H9 (cell line): Measurements from ENCODE around the gene BBS4. TPM values are rescaled to one million over a fixed set of nuclear protein-coding genes. Genes with fewer than 3 reads are reported as not detected.
A peak's percentile ranks its signal among the peaks of the same experiment; 100 is the strongest.

Source experiments
- DNase-seq: peaks from one replicate; pipeline ENCODE4 v3.0.0-alpha.2; 2017
- H2AFZ ChIP-seq: one replicate; pipeline ENCODE4 v1.6.1; 2013; ENCODE audit warnings: mild to moderate bottlenecking, low read length, control low read depth, moderate library complexity
- H2AK5ac ChIP-seq: 2 replicates; pipeline ENCODE4 v1.6.1; 2013; ENCODE audit warnings: low read length, control low read depth, mixed read lengths; ENCODE audit not compliant: insufficient read length
- H2BK120ac ChIP-seq: one replicate; pipeline ENCODE4 v1.6.1; 2013; ENCODE audit warnings: low read depth, mild to moderate bottlenecking, low read length, control low read depth, inconsistent platforms; ENCODE audit not compliant: poor library complexity, severe bottlenecking
- H2BK12ac ChIP-seq: 2 replicates; pipeline ENCODE4 v1.6.1; 2013; ENCODE audit warnings: low read length, control low read depth, mixed read lengths, low read depth; ENCODE audit not compliant: insufficient read length
- H2BK15ac ChIP-seq: 2 replicates; pipeline ENCODE4 v1.6.1; 2013; ENCODE audit warnings: low read depth, low read length, control low read depth
- H2BK20ac ChIP-seq: one replicate; pipeline ENCODE4 v1.6.1; 2013; ENCODE audit warnings: low read depth, mild to moderate bottlenecking, low read length, control low read depth, inconsistent platforms; ENCODE audit not compliant: poor library complexity, severe bottlenecking
- H2BK5ac ChIP-seq: 2 replicates; pipeline ENCODE4 v1.6.1; 2013; ENCODE audit warnings: low read length, control low read depth, mixed read lengths; ENCODE audit not compliant: insufficient read length
- H3K14ac ChIP-seq: 2 replicates; pipeline ENCODE4 v1.6.1; 2013; ENCODE audit warnings: low read length, control low read depth; ENCODE audit not compliant: insufficient read depth
- H3K18ac ChIP-seq: 2 replicates; pipeline ENCODE4 v1.6.1; 2013; ENCODE audit warnings: low read depth, mild to moderate bottlenecking, mixed read lengths, low read length, control low read depth; ENCODE audit not compliant: insufficient read length
- H3K23ac ChIP-seq: 2 replicates; pipeline ENCODE4 v1.6.1; 2013; ENCODE audit warnings: low read length, control low read depth, mixed read lengths, low read depth; ENCODE audit not compliant: insufficient read length
- H3K23me2 ChIP-seq: 2 replicates; pipeline ENCODE4 v1.6.1; 2013; ENCODE audit warnings: low read depth, mild to moderate bottlenecking, mixed read lengths, low read length, control low read depth; ENCODE audit not compliant: insufficient read length, poor library complexity, severe bottlenecking
- H3K27ac ChIP-seq: 2 replicates; pipeline ENCODE4 v1.5.1; 2013; ENCODE audit warnings: low read length, control low read depth, mixed read lengths, low read depth; ENCODE audit not compliant: insufficient read length
- H3K27me3 ChIP-seq: 2 replicates; pipeline ENCODE4 v1.6.1; 2013; ENCODE audit warnings: low read length, control low read depth, inconsistent platforms; ENCODE audit not compliant: insufficient read depth
- H3K4ac ChIP-seq: 2 replicates; pipeline ENCODE4 v1.6.1; 2013; ENCODE audit warnings: low read depth, mild to moderate bottlenecking, control low read depth, inconsistent platforms, low read length, moderate library complexity
- H3K4me1 ChIP-seq: 2 replicates; pipeline ENCODE4 v1.6.1; 2013; ENCODE audit warnings: low read length, control low read depth, inconsistent platforms; ENCODE audit not compliant: insufficient read depth
- H3K4me2 ChIP-seq: 2 replicates; pipeline ENCODE4 v1.6.1; 2013; ENCODE audit warnings: low read length, control low read depth, mixed read lengths; ENCODE audit not compliant: insufficient read length, insufficient read depth
- H3K56ac ChIP-seq: 2 replicates; pipeline ENCODE4 v1.6.1; 2013; ENCODE audit warnings: low read depth, mild to moderate bottlenecking, mixed read lengths, low read length, control low read depth; ENCODE audit not compliant: insufficient read length
- H3K79me1 ChIP-seq: 2 replicates; pipeline ENCODE4 v1.6.1; 2013; ENCODE audit warnings: low read depth, mild to moderate bottlenecking, moderate library complexity, low read length, control low read depth, inconsistent platforms; ENCODE audit not compliant: insufficient read depth, poor library complexity, severe bottlenecking
- H3K79me2 ChIP-seq: 2 replicates; pipeline ENCODE4 v1.6.1; 2013; ENCODE audit warnings: low read length, control low read depth, inconsistent platforms; ENCODE audit not compliant: insufficient read depth
- H3K9ac ChIP-seq: 2 replicates; pipeline ENCODE4 v1.6.1; 2013; ENCODE audit warnings: low read length, control low read depth, mixed read lengths; ENCODE audit not compliant: insufficient read length; ENCODE audit errors: extremely low read depth
- H3K9me3 ChIP-seq: one replicate; pipeline ENCODE4 v1.6.1; 2013; ENCODE audit warnings: low read depth, low read length, inconsistent platforms; ENCODE audit not compliant: control insufficient read depth
- H3T11ph ChIP-seq: one replicate; pipeline ENCODE4 v1.6.1; 2013; ENCODE audit warnings: mild to moderate bottlenecking, low read length, control low read depth, inconsistent platforms
- H4K20me1 ChIP-seq: one replicate; pipeline ENCODE4 v1.6.1; 2013; ENCODE audit not compliant: control insufficient read depth, insufficient read length, insufficient read depth
- H4K5ac ChIP-seq: 2 replicates; pipeline ENCODE4 v1.6.1; 2013; ENCODE audit warnings: low read depth, mild to moderate bottlenecking, mixed read lengths, low read length, control low read depth; ENCODE audit not compliant: insufficient read length
- H4K8ac ChIP-seq: replicated peaks from 2 replicates; pipeline ENCODE4 v1.6.1; 2013; ENCODE audit warnings: low read length, control low read depth, mixed read lengths, low read depth; ENCODE audit not compliant: insufficient read length
- H4K91ac ChIP-seq: 2 replicates; pipeline ENCODE4 v1.6.1; 2013; ENCODE audit warnings: low read depth, mild to moderate bottlenecking, moderate library complexity, mixed read lengths, low read length, control low read depth; ENCODE audit not compliant: insufficient read length
- H3K27ac Mint-ChIP-seq, 3 experiments: 2 replicates in 2 of 3; 3 replicates in 1 of 3; pipeline ENCODE4 v1.8.0; 2020 to 2021; ENCODE audit warnings: mixed read lengths in 3 of 3, mild to moderate bottlenecking in 1 of 3, moderate library complexity in 1 of 3
- H3K27me3 Mint-ChIP-seq: 2 replicates; pipeline ENCODE4 v1.8.0; 2021; ENCODE audit warnings: low read depth, mild to moderate bottlenecking, moderate library complexity, mixed read lengths
- H3K36me3 Mint-ChIP-seq, 3 experiments: 2 replicates in 2 of 3; 3 replicates in 1 of 3; pipeline ENCODE4 v1.8.0; 2020 to 2021; ENCODE audit warnings: low read depth in 3 of 3, mixed read lengths in 3 of 3; ENCODE audit not compliant: insufficient read depth in 1 of 3
- H3K4me1 Mint-ChIP-seq, 2 experiments: 2 replicates each; pipeline ENCODE4 v1.8.0; 2020; ENCODE audit warnings: mixed read lengths in 2 of 2
- H3K4me3 Mint-ChIP-seq, 2 experiments: 2 replicates in 1 of 2; 3 replicates in 1 of 2; pipeline ENCODE4 v1.8.0; 2020 to 2021; ENCODE audit warnings: mild to moderate bottlenecking in 2 of 2, mixed read lengths in 2 of 2, moderate library complexity in 1 of 2
- H3K9me3 Mint-ChIP-seq, 2 experiments: 2 replicates in 1 of 2; 3 replicates in 1 of 2; pipeline ENCODE4 v1.8.0; 2020; ENCODE audit warnings: mild to moderate bottlenecking in 2 of 2, mixed read lengths in 2 of 2, moderate library complexity in 1 of 2
- WGBS: extraction: QIAGEN DNeasy Blood & Tissue Kit; methylation state at CpG from one replicate; pipeline ENCODE4 v1.1.7; 2013; ENCODE audit warnings: missing lambda C conversion rate, low lambda C conversion rate, mixed read lengths; ENCODE audit not compliant: insufficient read length; ENCODE audit errors: extremely low coverage; 5-methylcytosine and 5-hydroxymethylcytosine counted together
- total RNA-seq: library from RNA; stranded (reverse); gene quantifications from 2 replicates; pipeline ENCODE4 v1.2.1, GENCODE V29; 2021
- TF ChIP-seq, protein P1 (sequence below): fragments of 200-600 bp; sonication (generic); conservative IDR thresholded peaks from 3 replicates; pipeline ENCODE4 v1.8.0; 2021; ENCODE audit warnings: antibody characterized with exemption, mild to moderate bottlenecking

BBS4 gene
- total RNA-seq, 1 experiment from 2014 or later = 27.3 TPM

DNA sequence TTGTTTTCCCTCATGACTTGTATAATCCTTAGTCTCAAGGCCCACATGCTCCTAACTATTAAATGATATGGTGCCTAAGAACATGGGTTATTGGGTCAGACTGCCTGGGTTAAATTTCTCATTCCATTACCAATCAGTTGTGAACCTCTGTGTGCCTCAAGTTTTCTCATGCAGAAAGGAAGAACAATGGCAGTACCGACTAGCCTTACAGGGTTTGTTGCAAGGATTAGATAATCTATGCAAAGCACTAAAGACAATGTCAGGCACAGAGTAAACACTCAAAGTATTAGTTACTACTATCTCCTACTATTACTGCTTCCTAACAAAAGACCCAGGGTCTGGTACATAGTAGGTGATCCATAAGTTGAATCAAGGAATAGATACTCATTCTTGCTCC, 85.3 kb downstream of the BBS4 start:
- H3K4ac ChIP-seq = no peak overlapping the region
- no peak overlapping the region for H3K56ac ChIP-seq
- H2BK5ac ChIP-seq = no peak overlapping the region
- no peaks in the 10 kb centered on the region for H3K23me2 ChIP-seq
- no peak overlapping the region for H2BK12ac ChIP-seq
- no peak overlapping the region for H3K23ac ChIP-seq
- no peak for DNase-seq
- H4K20me1 ChIP-seq = no peaks in the 10 kb centered on the region
- Mint-ChIP-seq H3K9me3 (peaks cover 19 to 22% of the 10 kb centered on the region in 2 experiments), H3K36me3 (peaks cover 52 to 66% (median 55%) of the 10 kb centered on the region in 3 experiments), H3K4me3 (no peak overlapping the region), H3K27me3 (no peaks in the 10 kb centered on the region), H3K4me1 (peaks cover 10 to 11% of the 10 kb centered on the region in 2 experiments), H3K27ac (peak overlapping the region in 2 of 3 experiments; percentile 34 to 62; a peak in 3 of 7 replicates)
- H3K14ac ChIP-seq = no peak overlapping the region
- no peaks in the 10 kb centered on the region for H3K27me3 ChIP-seq
- H4K91ac ChIP-seq = no peak overlapping the region
- TF ChIP-seq, protein P1, sequence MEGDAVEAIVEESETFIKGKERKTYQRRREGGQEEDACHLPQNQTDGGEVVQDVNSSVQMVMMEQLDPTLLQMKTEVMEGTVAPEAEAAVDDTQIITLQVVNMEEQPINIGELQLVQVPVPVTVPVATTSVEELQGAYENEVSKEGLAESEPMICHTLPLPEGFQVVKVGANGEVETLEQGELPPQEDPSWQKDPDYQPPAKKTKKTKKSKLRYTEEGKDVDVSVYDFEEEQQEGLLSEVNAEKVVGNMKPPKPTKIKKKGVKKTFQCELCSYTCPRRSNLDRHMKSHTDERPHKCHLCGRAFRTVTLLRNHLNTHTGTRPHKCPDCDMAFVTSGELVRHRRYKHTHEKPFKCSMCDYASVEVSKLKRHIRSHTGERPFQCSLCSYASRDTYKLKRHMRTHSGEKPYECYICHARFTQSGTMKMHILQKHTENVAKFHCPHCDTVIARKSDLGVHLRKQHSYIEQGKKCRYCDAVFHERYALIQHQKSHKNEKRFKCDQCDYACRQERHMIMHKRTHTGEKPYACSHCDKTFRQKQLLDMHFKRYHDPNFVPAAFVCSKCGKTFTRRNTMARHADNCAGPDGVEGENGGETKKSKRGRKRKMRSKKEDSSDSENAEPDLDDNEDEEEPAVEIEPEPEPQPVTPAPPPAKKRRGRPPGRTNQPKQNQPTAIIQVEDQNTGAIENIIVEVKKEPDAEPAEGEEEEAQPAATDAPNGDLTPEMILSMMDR = no peak
- H3K79me2 ChIP-seq = no peaks in the 10 kb centered on the region
- no peak overlapping the region for H2AFZ ChIP-seq
- peaks cover 2% of the 10 kb centered on the region for H3K79me1 ChIP-seq
- H3K9me3 ChIP-seq = peaks cover 3% of the 10 kb centered on the region
- no peak overlapping the region for H2BK20ac ChIP-seq
- H3T11ph ChIP-seq = no peak overlapping the region
- no peak overlapping the region for H2BK120ac ChIP-seq
- H3K9ac ChIP-seq = no peak overlapping the region
- H3K27ac ChIP-seq = no peak overlapping the region
- H3K4me1 ChIP-seq = no peaks in the 10 kb centered on the region
- WGBS = no CpG with 5 or more reads among the region's 1 CpG
- H4K8ac ChIP-seq = no peak overlapping the region
- no peak overlapping the region for H2AK5ac ChIP-seq
- H2BK15ac ChIP-seq = no peak overlapping the region
- no peak overlapping the region for H3K18ac ChIP-seq
- no peak overlapping the region for H3K4me2 ChIP-seq
- no peak overlapping the region for H4K5ac ChIP-seq
